Right atrium auricular region (tissue), 2 donors: Measurements from ENCODE around the gene PPIB. TPM values are rescaled to one million over a fixed set of nuclear protein-coding genes. Genes with fewer than 3 reads are reported as not detected.

Source experiments
- DNase-seq: peaks from one replicate; pipeline ENCODE4 v3.0.0-alpha.2; 2019; ENCODE audit warnings: low spot score
- H3K27ac ChIP-seq, 2 donors: fragments of 200-600 bp; sonication (generic); 1 replicate in 1 of 2; 2 replicates in 1 of 2; pipeline ENCODE4 v1.5.1; 2016 to 2019
- H3K27me3 ChIP-seq, 2 donors: fragments of 200-600 bp; sonication (generic); one replicate each; pipeline versions ENCODE4 v1.5.1 to v1.6.0; 2017 to 2019
- H3K36me3 ChIP-seq: fragments of 200-600 bp; sonication (generic); one replicate; pipeline ENCODE4 v1.5.1; 2016
- H3K4me1 ChIP-seq, 2 donors: fragments of 200-600 bp; sonication (generic); one replicate each; pipeline versions ENCODE4 v1.5.1 to v1.6.0; 2017 to 2019
- H3K4me3 ChIP-seq, 2 donors: fragments of 200-600 bp; sonication (generic); 1 replicate in 1 of 2; 2 replicates in 1 of 2; pipeline ENCODE4 v1.5.1; 2017 to 2019; ENCODE audit warnings: mild to moderate bottlenecking in 1 of 2, moderate library complexity in 1 of 2
- H3K9me3 ChIP-seq, 2 donors: fragments of 200-600 bp; sonication (generic); one replicate each; pipeline ENCODE4 v1.5.1; 2019
- total RNA-seq, 2 donors: library from RNA; depleted of rRNA; stranded (reverse); fragments of >200 nt; gene quantifications; one replicate each; pipeline ENCODE4 v1.1.0, GENCODE V29; 2016
- TF ChIP-seq, protein P1 (sequence below), 2 donors: fragments of 200-600 bp; sonication (generic); IDR thresholded peaks; one replicate each; pipeline ENCODE4 v1.5.1; 2019; ENCODE audit warnings: antibody characterized with exemption in 2 of 2

The PPIB gene
- total RNA-seq, 2 donors from 2014 or later = 139 to 189 TPM

DNA sequence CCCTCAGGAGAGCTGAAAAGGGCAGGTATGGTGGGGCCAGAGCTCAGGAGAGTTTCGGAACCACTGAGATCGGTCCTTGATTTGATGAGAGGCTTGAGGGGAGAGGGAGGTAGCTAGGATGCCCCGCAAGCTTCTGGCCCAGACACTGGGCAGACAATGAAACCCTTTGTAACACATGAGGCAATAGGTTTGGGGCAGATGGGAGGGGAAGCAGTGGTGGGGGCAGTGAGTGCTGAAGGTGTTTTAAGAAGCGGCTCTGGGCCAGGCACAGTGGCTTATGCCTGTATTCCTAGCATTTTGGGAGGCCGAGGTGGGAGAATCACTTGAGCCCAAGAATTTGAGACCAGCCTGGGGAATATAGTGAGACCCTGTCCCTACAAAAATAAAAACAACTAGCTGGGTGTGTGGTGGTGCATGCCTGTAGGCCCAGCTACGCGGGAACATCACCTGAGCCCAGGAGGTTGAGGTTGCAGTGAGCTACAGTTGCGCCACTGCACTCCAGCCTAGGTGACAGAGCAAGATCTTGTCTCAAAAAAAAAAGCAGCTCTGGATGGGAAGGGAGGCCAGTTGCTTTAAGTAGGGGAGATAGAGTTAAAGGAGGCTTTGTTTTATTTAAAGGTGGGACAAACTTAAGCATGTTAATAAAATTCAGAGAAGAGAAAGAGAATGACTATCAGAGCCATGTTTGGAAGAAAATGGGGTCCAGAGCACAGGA lies 20.9 kb downstream of the PPIB start:
- TF ChIP-seq, protein P1, sequence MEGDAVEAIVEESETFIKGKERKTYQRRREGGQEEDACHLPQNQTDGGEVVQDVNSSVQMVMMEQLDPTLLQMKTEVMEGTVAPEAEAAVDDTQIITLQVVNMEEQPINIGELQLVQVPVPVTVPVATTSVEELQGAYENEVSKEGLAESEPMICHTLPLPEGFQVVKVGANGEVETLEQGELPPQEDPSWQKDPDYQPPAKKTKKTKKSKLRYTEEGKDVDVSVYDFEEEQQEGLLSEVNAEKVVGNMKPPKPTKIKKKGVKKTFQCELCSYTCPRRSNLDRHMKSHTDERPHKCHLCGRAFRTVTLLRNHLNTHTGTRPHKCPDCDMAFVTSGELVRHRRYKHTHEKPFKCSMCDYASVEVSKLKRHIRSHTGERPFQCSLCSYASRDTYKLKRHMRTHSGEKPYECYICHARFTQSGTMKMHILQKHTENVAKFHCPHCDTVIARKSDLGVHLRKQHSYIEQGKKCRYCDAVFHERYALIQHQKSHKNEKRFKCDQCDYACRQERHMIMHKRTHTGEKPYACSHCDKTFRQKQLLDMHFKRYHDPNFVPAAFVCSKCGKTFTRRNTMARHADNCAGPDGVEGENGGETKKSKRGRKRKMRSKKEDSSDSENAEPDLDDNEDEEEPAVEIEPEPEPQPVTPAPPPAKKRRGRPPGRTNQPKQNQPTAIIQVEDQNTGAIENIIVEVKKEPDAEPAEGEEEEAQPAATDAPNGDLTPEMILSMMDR (IDR thresholded peaks at IDR 0.05) = no peak
- Histone ChIP-seq H3K27me3 (no peaks in the 10 kb centered on the region), H3K9me3 (no peaks in the 10 kb centered on the region), H3K4me1 (peaks cover 0 to 20% of the 10 kb centered on the region in 2 donors), H3K36me3 (peaks cover 49% of the 10 kb centered on the region), H3K27ac (no peak overlapping the region), H3K4me3 (no peak overlapping the region)
- no peak for DNase-seq

DNA sequence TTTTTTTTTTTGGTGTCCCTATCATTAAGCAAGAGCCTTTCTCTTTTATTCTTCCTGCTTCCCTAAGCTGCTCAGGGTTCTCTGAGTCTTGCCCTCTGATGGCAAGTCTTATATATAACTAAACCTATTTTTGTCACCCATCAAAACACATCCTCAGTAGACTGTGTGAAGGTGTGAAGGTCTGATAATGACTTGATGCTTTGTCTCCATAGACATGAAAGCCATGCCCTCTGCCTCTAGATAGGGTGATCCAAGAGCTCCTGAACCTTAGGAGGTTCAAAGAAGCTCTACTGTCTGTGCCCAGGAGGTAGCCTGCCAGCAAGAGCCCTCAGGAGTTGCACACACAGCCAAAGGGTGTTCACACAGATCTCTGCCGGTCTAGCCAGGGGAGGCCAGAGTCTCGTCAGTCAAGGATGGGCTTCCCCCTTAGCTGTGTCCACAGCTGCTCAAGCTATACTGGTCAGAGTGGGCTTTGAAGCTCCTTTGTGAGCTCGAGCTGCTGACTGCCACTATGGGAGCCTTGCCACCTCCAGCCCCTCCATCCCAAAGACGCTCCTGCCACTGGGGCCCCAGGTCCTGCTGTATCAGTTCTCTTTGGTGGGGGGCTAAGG lies 24.4 kb downstream of the PPIB start:
- Histone ChIP-seq H3K9me3 (no peaks in the 10 kb centered on the region), H3K27ac (peak overlapping the region in 1 of 2 donors; percentile 35), H3K4me1 (peaks cover 0 to 17% of the 10 kb centered on the region in 2 donors), H3K4me3 (no peak overlapping the region), H3K36me3 (peaks cover 67% of the 10 kb centered on the region), H3K27me3 (no peaks in the 10 kb centered on the region)
- no peak for DNase-seq
- TF ChIP-seq, protein P1 (IDR thresholded peaks at IDR 0.05) = no peak

DNA sequence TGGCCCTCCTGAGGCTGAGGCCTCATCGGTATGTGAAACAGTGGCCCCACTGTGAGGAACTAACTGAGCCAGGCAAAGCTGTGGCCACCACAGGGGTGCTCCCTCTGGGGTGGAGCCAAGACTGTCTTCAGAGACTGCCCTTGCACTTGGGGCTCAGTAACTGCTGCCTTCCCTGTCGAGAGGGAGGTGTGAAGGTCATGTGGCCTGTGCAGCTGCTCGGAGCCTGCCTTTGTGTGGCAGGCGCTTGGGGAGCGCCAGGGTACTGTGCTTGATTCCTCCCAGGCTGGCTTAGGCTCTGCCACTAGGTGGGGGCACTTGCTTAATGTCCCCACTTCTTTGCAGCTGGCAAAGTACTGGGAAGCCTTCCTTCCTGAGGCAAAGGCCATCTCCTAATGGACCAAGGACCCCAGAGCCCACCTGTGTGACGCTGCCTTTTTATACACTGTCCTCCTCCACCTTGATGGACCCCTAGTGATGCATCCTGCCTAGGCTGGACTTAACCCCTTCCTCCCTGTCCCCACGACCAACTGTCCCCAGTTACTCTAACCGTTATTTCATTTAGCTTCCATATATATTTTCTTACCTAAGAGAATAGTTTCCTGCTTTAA lies 25.5 kb downstream of the PPIB start:
- peak overlapping the region; percentile 64 to 70 for H3K27ac ChIP-seq
- DNase-seq = no peak
- H3K4me1 ChIP-seq = peaks cover 0 to 26% of the 10 kb centered on the region in 2 donors
- no peaks in the 10 kb centered on the region for H3K27me3 ChIP-seq
- no peak overlapping the region for H3K4me3 ChIP-seq
- no peaks in the 10 kb centered on the region for H3K9me3 ChIP-seq
- TF ChIP-seq, protein P1 (IDR thresholded peaks at IDR 0.05) = peak in 1 of 2 donors; percentile 62
- H3K36me3 ChIP-seq = peaks cover 67% of the 10 kb centered on the region

DNA sequence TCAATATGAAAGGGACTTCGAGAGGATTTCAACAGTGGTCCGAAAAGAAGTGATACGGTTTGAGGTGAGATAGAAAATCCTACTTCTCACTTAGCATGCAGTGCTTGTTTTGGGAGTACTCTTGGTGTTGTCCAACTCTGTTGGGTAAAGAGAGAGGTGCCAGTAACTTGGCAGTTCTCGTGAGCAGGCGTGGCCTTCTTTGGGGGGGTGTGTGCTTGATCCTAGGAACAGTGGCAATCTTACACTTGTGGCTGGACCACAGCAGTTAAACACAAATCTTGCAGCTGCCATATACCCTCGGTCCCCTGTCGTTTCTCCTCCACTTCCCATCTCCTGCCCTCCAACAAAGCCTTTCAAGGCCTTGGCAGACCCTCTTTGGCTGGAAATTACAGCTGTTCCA lies 26.5 kb downstream of the PPIB start:
- Histone ChIP-seq H3K27ac (no peak overlapping the region), H3K9me3 (no peaks in the 10 kb centered on the region), H3K4me1 (peaks cover 0 to 33% of the 10 kb centered on the region in 2 donors), H3K36me3 (peaks cover 77% of the 10 kb centered on the region), H3K27me3 (no peaks in the 10 kb centered on the region), H3K4me3 (no peak overlapping the region)
- DNase-seq = no peak
- TF ChIP-seq, protein P1 (IDR thresholded peaks at IDR 0.05) = no peak

DNA sequence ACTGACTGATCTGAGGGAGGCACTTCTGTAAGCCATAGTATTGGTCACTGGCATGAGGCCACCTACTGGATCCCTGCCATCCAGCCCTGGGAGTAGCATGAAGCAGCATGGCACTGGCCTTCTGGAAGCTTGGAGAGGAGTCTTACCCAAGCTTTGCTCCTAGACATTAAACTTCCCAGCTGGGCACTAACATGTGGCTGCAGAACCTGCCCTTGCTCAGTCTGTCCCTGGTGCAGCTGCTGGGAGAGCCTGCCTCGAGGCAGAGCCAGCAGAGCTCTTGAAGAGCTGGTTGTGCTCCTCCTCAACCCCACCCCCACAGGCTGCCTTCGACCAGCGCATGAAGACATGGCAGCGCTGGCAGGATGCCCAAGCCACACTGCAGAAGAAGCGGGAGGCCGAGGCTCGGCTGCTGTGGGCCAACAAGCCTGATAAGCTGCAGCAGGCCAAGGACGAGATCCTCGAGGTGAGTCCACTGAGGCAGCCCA lies 28.4 kb downstream of the PPIB start:
- Histone ChIP-seq H3K9me3 (no peaks in the 10 kb centered on the region), H3K36me3 (peaks cover 89% of the 10 kb centered on the region), H3K27ac (peak overlapping the region; percentile 7 to 32), H3K27me3 (no peaks in the 10 kb centered on the region), H3K4me3 (no peak overlapping the region), H3K4me1 (peaks cover 0 to 34% of the 10 kb centered on the region in 2 donors)
- TF ChIP-seq, protein P1 (IDR thresholded peaks at IDR 0.05) = no peak
- no peak for DNase-seq
